MM.1S (cell line): ENCODE data around the gene AGBL1.

Experiments
- DNase-seq: peaks from one replicate; pipeline ENCODE4 v3.0.0-alpha.2; 2015
- H2AFZ ChIP-seq: fragments of 300-600 bp; sonication (generic); 2 replicates; pipeline ENCODE4 v1.6.0; 2016; ENCODE audit warnings: antibody characterized with exemption, low read length
- H3F3A ChIP-seq: fragments of 300-600 bp; sonication (generic); 2 replicates; pipeline ENCODE4 v1.6.1; 2016; ENCODE audit warnings: mild to moderate bottlenecking, antibody characterized with exemption, low read length, moderate library complexity, mixed read lengths; ENCODE audit not compliant: insufficient read depth
- H3K27ac ChIP-seq: fragments of 300-600 bp; sonication (generic); 2 replicates; pipeline ENCODE4 v1.5.1; 2016; ENCODE audit warnings: mild to moderate bottlenecking, low read length
- H3K27me3 ChIP-seq: fragments of 300-600 bp; sonication (generic); replicated peaks from 2 replicates; pipeline ENCODE4 v1.6.0; 2016; ENCODE audit warnings: low read length; ENCODE audit not compliant: insufficient read depth
- H3K36me3 ChIP-seq: fragments of 300-600 bp; sonication (generic); replicated peaks from 2 replicates; pipeline ENCODE4 v1.6.1; 2016; ENCODE audit warnings: mild to moderate bottlenecking, low read length, mixed read lengths; ENCODE audit not compliant: insufficient read depth
- H3K4me1 ChIP-seq: fragments of 300-600 bp; sonication (generic); 2 replicates; pipeline ENCODE4 v1.6.1; 2016; ENCODE audit warnings: low read length, mixed read lengths
- H3K4me2 ChIP-seq: fragments of 300-600 bp; sonication (generic); 2 replicates; pipeline ENCODE4 v1.6.0; 2016; ENCODE audit warnings: low read depth, low read length
- H3K4me3 ChIP-seq: fragments of 300-600 bp; sonication (generic); 2 replicates; pipeline ENCODE4 v1.5.1; 2016; ENCODE audit warnings: low read length, mixed read lengths
- H3K79me2 ChIP-seq: fragments of 300-600 bp; sonication (generic); 2 replicates; pipeline ENCODE4 v1.6.1; 2016; ENCODE audit warnings: mixed run types, low read length, mixed read lengths
- H3K9ac ChIP-seq: fragments of 300-600 bp; sonication (generic); 2 replicates; pipeline ENCODE4 v1.6.1; 2016; ENCODE audit warnings: low read length, mixed read lengths
- H3K9me2 ChIP-seq: fragments of 300-600 bp; sonication (generic); replicated peaks from 2 replicates; pipeline ENCODE4 v1.6.1; 2016; ENCODE audit warnings: mild to moderate bottlenecking, low read length, mixed read lengths; ENCODE audit not compliant: insufficient read depth
- H3K9me3 ChIP-seq: fragments of 300-600 bp; sonication (generic); replicated peaks from 2 replicates; pipeline ENCODE4 v1.6.1; 2016; ENCODE audit warnings: mild to moderate bottlenecking, low read length, mixed read lengths; ENCODE audit not compliant: insufficient read depth
- H4K20me1 ChIP-seq: fragments of 300-600 bp; sonication (generic); 2 replicates; pipeline ENCODE4 v1.6.1; 2016; ENCODE audit warnings: mild to moderate bottlenecking, low read length, moderate library complexity, mixed read lengths; ENCODE audit not compliant: insufficient read depth
- EZH2 ChIP-seq: fragments of 300-600 bp; sonication (generic); optimal IDR thresholded peaks from 2 replicates; pipeline ENCODE3; 2017; ENCODE audit warnings: low read depth, mild to moderate bottlenecking, antibody characterized with exemption, low read length, mixed read lengths
- EZH2phosphoT487 ChIP-seq: fragments of 300-600 bp; sonication (generic); IDR thresholded peaks from 2 replicates; pipeline ENCODE4 v1.6.1; 2018; ENCODE audit warnings: antibody characterized with exemption, low read length
- TF ChIP-seq, protein P1 (sequence below): fragments of 300-600 bp; sonication (generic); IDR thresholded peaks from 2 replicates; pipeline ENCODE4 v1.5.1; 2016; ENCODE audit warnings: antibody characterized with exemption, low read length, mixed read lengths

AGBL1 gene

GRCh38 chr15:87032295-87032694, 952.6 kb downstream of the AGBL1 start:
- Histone ChIP-seq H3K9me2 (no peaks in the 10 kb centered on the region), H3K4me2 (no peak overlapping the region), H3K9me3 (no peaks in the 10 kb centered on the region), H2AFZ (no peak overlapping the region), H3F3A (no peaks in the 10 kb centered on the region), H3K27ac (no peak overlapping the region), H4K20me1 (no peaks in the 10 kb centered on the region), H3K4me3 (no peak overlapping the region), H3K36me3 (no peaks in the 10 kb centered on the region), H3K4me1 (no peaks in the 10 kb centered on the region), H3K27me3 (no peaks in the 10 kb centered on the region), H3K9ac (no peak overlapping the region), H3K79me2 (no peaks in the 10 kb centered on the region)
- DNase-seq = no peak
- TF ChIP-seq, protein P1, sequence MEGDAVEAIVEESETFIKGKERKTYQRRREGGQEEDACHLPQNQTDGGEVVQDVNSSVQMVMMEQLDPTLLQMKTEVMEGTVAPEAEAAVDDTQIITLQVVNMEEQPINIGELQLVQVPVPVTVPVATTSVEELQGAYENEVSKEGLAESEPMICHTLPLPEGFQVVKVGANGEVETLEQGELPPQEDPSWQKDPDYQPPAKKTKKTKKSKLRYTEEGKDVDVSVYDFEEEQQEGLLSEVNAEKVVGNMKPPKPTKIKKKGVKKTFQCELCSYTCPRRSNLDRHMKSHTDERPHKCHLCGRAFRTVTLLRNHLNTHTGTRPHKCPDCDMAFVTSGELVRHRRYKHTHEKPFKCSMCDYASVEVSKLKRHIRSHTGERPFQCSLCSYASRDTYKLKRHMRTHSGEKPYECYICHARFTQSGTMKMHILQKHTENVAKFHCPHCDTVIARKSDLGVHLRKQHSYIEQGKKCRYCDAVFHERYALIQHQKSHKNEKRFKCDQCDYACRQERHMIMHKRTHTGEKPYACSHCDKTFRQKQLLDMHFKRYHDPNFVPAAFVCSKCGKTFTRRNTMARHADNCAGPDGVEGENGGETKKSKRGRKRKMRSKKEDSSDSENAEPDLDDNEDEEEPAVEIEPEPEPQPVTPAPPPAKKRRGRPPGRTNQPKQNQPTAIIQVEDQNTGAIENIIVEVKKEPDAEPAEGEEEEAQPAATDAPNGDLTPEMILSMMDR = no peak
- TF ChIP-seq EZH2phosphoT487 (no peak), EZH2 (no peak)

GRCh38 chr15:87033056-87033455, 953.4 kb downstream of the AGBL1 start:
- no peak overlapping the region for H2AFZ ChIP-seq
- TF ChIP-seq EZH2 (no peak), EZH2phosphoT487 (no peak)
- TF ChIP-seq, protein P1 = no peak
- no peak for DNase-seq
- H3K27ac ChIP-seq = no peak overlapping the region
- no peaks in the 10 kb centered on the region for H3K27me3 ChIP-seq
- H4K20me1 ChIP-seq = no peaks in the 10 kb centered on the region
- H3F3A ChIP-seq = no peaks in the 10 kb centered on the region
- H3K36me3 ChIP-seq = no peaks in the 10 kb centered on the region
- no peak overlapping the region for H3K4me3 ChIP-seq
- H3K4me2 ChIP-seq = no peak overlapping the region
- H3K79me2 ChIP-seq = no peaks in the 10 kb centered on the region
- H3K9me2 ChIP-seq = no peaks in the 10 kb centered on the region
- H3K9ac ChIP-seq = no peak overlapping the region
- H3K9me3 ChIP-seq = no peaks in the 10 kb centered on the region
- H3K4me1 ChIP-seq = no peaks in the 10 kb centered on the region

DNA sequence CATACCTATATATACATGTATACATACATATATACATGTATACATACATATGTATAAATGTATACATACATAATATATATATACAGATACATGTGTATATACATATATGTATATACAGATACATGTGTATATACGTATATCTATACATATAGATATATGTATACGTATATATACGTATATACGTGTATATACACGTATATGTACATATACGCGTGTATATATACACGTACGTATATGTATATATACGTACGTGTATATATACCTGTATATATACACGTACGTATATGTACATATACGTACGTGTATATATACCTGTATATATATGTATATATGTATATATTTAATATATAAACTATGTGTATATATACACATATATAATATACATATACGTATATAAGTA, 955.2 kb downstream of the AGBL1 start:
- Histone ChIP-seq H4K20me1 (no peaks in the 10 kb centered on the region), H3K4me3 (no peak overlapping the region), H3K9ac (no peak overlapping the region), H2AFZ (no peak overlapping the region), H3F3A (no peaks in the 10 kb centered on the region), H3K4me1 (no peaks in the 10 kb centered on the region), H3K4me2 (no peak overlapping the region), H3K27ac (no peak overlapping the region), H3K9me3 (no peaks in the 10 kb centered on the region), H3K36me3 (no peaks in the 10 kb centered on the region), H3K9me2 (no peaks in the 10 kb centered on the region), H3K79me2 (no peaks in the 10 kb centered on the region), H3K27me3 (no peaks in the 10 kb centered on the region)
- DNase-seq = no peak
- TF ChIP-seq, protein P1 = no peak
- no peak for TF ChIP-seq EZH2
- no peak for TF ChIP-seq EZH2phosphoT487
